ENCODE data around the gene WFIKKN2. TPM values are rescaled to one million over a fixed set of nuclear protein-coding genes. Genes with fewer than 3 reads are reported as not detected.

WFIKKN2 gene
- total and polyA plus RNA-seq, 2 of the 8 experiments (the other 6 are each of a cell fraction or from before 2014, with no cell fraction given): 0.07 to 0.30 TPM

DNA sequence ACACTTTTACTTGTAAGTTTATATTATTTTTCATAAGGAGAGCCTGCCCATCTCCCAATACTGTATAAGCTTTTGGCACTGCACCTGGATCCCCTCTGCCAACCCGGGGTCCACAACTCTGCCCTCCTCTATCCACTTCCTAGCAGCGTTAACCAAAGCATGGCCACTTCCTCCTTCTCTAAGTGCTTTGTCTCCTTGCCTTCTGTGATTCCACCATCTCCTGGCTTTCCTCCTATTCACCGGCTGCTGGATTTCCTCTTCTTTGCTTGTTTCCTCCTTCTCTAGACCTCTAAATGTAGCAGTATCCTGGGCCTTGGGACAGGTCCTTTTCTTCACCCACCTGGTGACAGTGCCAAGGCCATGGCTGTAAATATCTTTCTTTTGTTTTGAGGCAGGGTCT, 20.0 kb upstream of the WFIKKN2 start:
- H3K56ac ChIP-seq (replicated peaks; ENCODE audit: insufficient read length, low read depth, low read length): no peak overlapping the region
- H3K79me1 ChIP-seq (ENCODE audit: low read depth, low read length): no peaks in the 10 kb centered on the region
- H3K36me3 ChIP-seq (ENCODE audit: control insufficient read depth in 2 of 4, insufficient read depth in 4 of 4, low read length in 3 of 4): no peaks in the 10 kb centered on the region
- no peak overlapping the region for H4K5ac ChIP-seq (ENCODE audit: insufficient read length, low read depth, low read length)
- no peaks in the 10 kb centered on the region for H3K79me2 ChIP-seq (ENCODE audit: control insufficient read depth in 1 of 2, insufficient read depth in 2 of 2, low read length in 2 of 2)
- no peak overlapping the region for H2BK12ac ChIP-seq (ENCODE audit: low read depth, low read length)
- H3K27ac ChIP-seq (ENCODE audit: low read depth, low read length): no peak overlapping the region
- H3K27me3 ChIP-seq (replicated peaks in 1 of 4; ENCODE audit: control insufficient read depth in 3 of 4, extremely low read depth in 1 of 4, insufficient read depth in 3 of 4, low read length in 3 of 4): no peaks in the 10 kb centered on the region; a peak in 1 of 7 replicates
- H3K4ac ChIP-seq (replicated peaks; ENCODE audit: insufficient read length, low read depth, low read length): no peak overlapping the region
- TF ChIP-seq SIX5 (IDR thresholded peaks at IDR 0.05; ENCODE audit: low read depth, low read length) (no peak), GTF2F1 (IDR thresholded peaks at IDR 0.05; ENCODE audit: borderline replicate concordance, low read depth, low read length) (no peak), EP300 (IDR thresholded peaks at IDR 0.05; ENCODE audit: borderline replicate concordance in 1 of 2, low read depth in 2 of 2, low read length in 2 of 2) (no peak), TAF7 (optimal IDR thresholded peaks at IDR 0.05; ENCODE audit: borderline replicate concordance, low read depth, low read length) (no peak), ASH2L (IDR thresholded peaks at IDR 0.05; ENCODE audit: low read length) (no peak), NANOG (IDR thresholded peaks at IDR 0.05; ENCODE audit: insufficient read depth, low read depth, low read length, poor library complexity, severe bottlenecking) (no peak), NRF1 (IDR thresholded peaks at IDR 0.05; ENCODE audit: low read depth, low read length) (no peak)
- TF ChIP-seq, protein P1, sequence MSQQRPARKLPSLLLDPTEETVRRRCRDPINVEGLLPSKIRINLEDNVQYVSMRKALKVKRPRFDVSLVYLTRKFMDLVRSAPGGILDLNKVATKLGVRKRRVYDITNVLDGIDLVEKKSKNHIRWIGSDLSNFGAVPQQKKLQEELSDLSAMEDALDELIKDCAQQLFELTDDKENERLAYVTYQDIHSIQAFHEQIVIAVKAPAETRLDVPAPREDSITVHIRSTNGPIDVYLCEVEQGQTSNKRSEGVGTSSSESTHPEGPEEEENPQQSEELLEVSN (IDR thresholded peaks at IDR 0.05): no peak
- H4K91ac ChIP-seq (replicated peaks; ENCODE audit: insufficient read length, low read length): no peak overlapping the region
- no peak overlapping the region for H2BK20ac ChIP-seq (ENCODE audit: low read length)
- no peak overlapping the region for H3K14ac ChIP-seq (ENCODE audit: insufficient read length)
- CTCF ChIA-PET (ENCODE audit: partially characterized antibody): interaction anchor here (0.5 to 14.1 kb wide), 9 partner anchors 9 to 213 kb away, joined by 3 to 125 read pairs (median 12); partner anchors contain the start of gene WFIKKN2
- DNase-seq (ENCODE audit: low read depth in 1 of 2, low spot score in 2 of 2) (no peak), FAIRE-seq (no peak)
- POLR2A ChIA-PET (ENCODE audit: partially characterized antibody): interaction anchor here (0.8 kb wide), 1 partner anchor 50 kb away, joined by 3 read pairs; no protein-coding TSS in a partner anchor
- H3K23ac ChIP-seq (ENCODE audit: insufficient read length): no peak overlapping the region
- no peak overlapping the region for H2BK120ac ChIP-seq (replicated peaks; ENCODE audit: low read depth, low read length)
- no peak overlapping the region for H4K8ac ChIP-seq (ENCODE audit: extremely low read depth, insufficient read depth, low read length)
- no peak overlapping the region for H2BK15ac ChIP-seq (ENCODE audit: low read length)
- H3K4me2 ChIP-seq (ENCODE audit: insufficient read depth in 1 of 2, low read depth in 2 of 2, low read length in 2 of 2): no peak overlapping the region
- no peak overlapping the region for H2BK5ac ChIP-seq (ENCODE audit: low read depth, low read length)
- no peaks in the 10 kb centered on the region for H4K20me1 ChIP-seq (replicated peaks in 1 of 2; ENCODE audit: control insufficient read depth in 1 of 2, insufficient read depth in 2 of 2, low read length in 2 of 2)
- no peak overlapping the region for H3K9ac ChIP-seq (replicated peaks in 1 of 4; ENCODE audit: extremely low read depth in 1 of 4, low read depth in 3 of 4, low read length in 3 of 4)
- no peaks in the 10 kb centered on the region; the same call in 1 of the 2 replicates for H3K23me2 ChIP-seq (ENCODE audit: low read depth, low read length)
- H2AK5ac ChIP-seq (ENCODE audit: low read depth, low read length): no peak overlapping the region
- no peaks in the 10 kb centered on the region for H3K9me3 ChIP-seq (ENCODE audit: insufficient read depth in 2 of 2, low read depth in 1 of 2, low read length in 1 of 2)
- no peak overlapping the region for H3K18ac ChIP-seq (ENCODE audit: extremely low read depth, low read length)
- WGBS, 2 experiments (ENCODE audit: extremely low coverage in 1 of 2, insufficient coverage in 1 of 2, insufficient read length in 1 of 2, insufficient replicate concordance in 2 of 2, low coverage in 1 of 2, low lambda C conversion rate in 2 of 2, missing lambda C conversion rate in 1 of 2): 88% methylated on average over 3 of the region's 3 CpGs; no CpG with 5 or more reads in 1 of the 2 experiments
- peaks cover 0 to 5% (median 0%) of the 10 kb centered on the region in 4 experiments; a peak in 2 of 7 replicates for H3K4me1 ChIP-seq (replicated peaks in 1 of 4; ENCODE audit: control insufficient read depth in 3 of 4, insufficient read depth in 4 of 4, low read length in 3 of 4)
- H3K4me3 ChIP-seq (ENCODE audit: extremely low read depth in 1 of 4, insufficient read depth in 2 of 4, low read depth in 3 of 4, low read length in 4 of 4): no peak overlapping the region
- no peak overlapping the region for H2AFZ ChIP-seq (ENCODE audit: low read length)

All from H1 (cell line).